Globus pallidus (tissue), 1 donor: Measurements from ENCODE around the gene CACNG8.
"Not testable (repeated sequence)": the region's sequence is repeated elsewhere in the genome, so short reads cannot be mapped to it uniquely, and the experiment has no call there.

Source experiments
- DNase-seq: peaks from one replicate; pipeline ENCODE4 v3.0.0-alpha.2; 2015; ENCODE audit warnings: low spot score

The CACNG8 gene

GRCh38 chr19:54035215-54036178 is 72.8 kb downstream of the CACNG8 start:
- no peak for DNase-seq

DNA sequence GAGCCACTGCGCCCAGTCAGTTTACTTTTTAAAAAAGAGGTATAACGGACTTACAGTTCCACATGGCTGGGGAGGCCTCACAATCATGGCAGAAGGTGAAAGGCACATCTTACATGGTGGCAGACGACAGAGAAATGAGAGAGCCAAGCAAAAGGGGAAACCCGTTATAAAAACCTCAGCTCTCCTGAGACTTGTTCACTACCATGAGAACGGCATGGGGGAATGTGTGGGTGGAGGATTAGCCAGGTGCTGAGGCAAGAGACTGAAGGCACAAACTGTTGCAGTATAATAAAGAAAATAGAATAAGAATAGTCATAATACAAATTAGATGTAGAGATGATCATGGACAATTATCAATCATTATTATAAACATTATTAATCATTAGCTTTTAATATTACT is 73.8 kb downstream of the CACNG8 start:
- DNase-seq, result not testable (repeated sequence)
